Karpas-422 (cell line): ENCODE data around the gene LSM7. TPM values are rescaled to one million over a fixed set of nuclear protein-coding genes. Genes with fewer than 3 reads are reported as not detected.

ENCODE experiments used
- DNase-seq: peaks from one replicate; pipeline ENCODE4 v3.0.0-alpha.2; 2015
- H2AFZ ChIP-seq: fragments of 200-600 bp; sonication (generic); 2 replicates; pipeline ENCODE4 v1.6.1; 2014; ENCODE audit warnings: antibody characterized with exemption, low read length, mixed read lengths
- H3K27ac ChIP-seq: fragments of 200-600 bp; sonication (generic); 2 replicates; pipeline ENCODE4 v1.5.1; 2014; ENCODE audit warnings: mild to moderate bottlenecking, low read length, moderate library complexity
- H3K27me3 ChIP-seq: fragments of 200-600 bp; sonication (generic); 2 replicates; pipeline ENCODE4 v1.6.1; 2014; ENCODE audit warnings: low read length, mixed read lengths
- H3K36me3 ChIP-seq: fragments of 200-600 bp; sonication (generic); 2 replicates; pipeline ENCODE4 v1.6.1; 2014; ENCODE audit warnings: low read length, mixed read lengths; ENCODE audit not compliant: insufficient read depth
- H3K4me1 ChIP-seq: fragments of 200-600 bp; sonication (generic); 2 replicates; pipeline ENCODE4 v1.6.1; 2014; ENCODE audit warnings: mild to moderate bottlenecking, low read length, mixed read lengths
- H3K4me2 ChIP-seq: fragments of 200-600 bp; sonication (generic); 2 replicates; pipeline ENCODE4 v1.6.1; 2014; ENCODE audit warnings: low read length, low read depth, mild to moderate bottlenecking; ENCODE audit not compliant: poor library complexity, severe bottlenecking
- H3K4me3 ChIP-seq: fragments of 200-600 bp; sonication (generic); 2 replicates; pipeline ENCODE4 v1.5.1; 2014; ENCODE audit warnings: mild to moderate bottlenecking, antibody characterized with exemption, low read length, mixed read lengths
- H3K79me2 ChIP-seq: fragments of 200-600 bp; sonication (generic); 2 replicates; pipeline ENCODE4 v1.6.1; 2014; ENCODE audit warnings: mild to moderate bottlenecking, low read length, mixed read lengths
- H3K9ac ChIP-seq: fragments of 200-600 bp; sonication (generic); 2 replicates; pipeline ENCODE4 v1.6.0; 2014; ENCODE audit warnings: low read length
- H3K9me2 ChIP-seq: fragments of 200-600 bp; sonication (generic), shearing (Covaris generic); replicated peaks from 2 replicates; pipeline ENCODE4 v1.6.0; 2014; ENCODE audit warnings: mild to moderate bottlenecking, low read length, moderate library complexity; ENCODE audit not compliant: insufficient read depth
- H3K9me3 ChIP-seq: fragments of 300-700, 200-600 bp; sonication (generic); 2 replicates; pipeline ENCODE4 v1.6.1; 2014; ENCODE audit warnings: low read length, mixed read lengths
- H4K20me1 ChIP-seq: fragments of 200-600 bp; sonication (generic); 2 replicates; pipeline ENCODE4 v1.6.1; 2014; ENCODE audit warnings: mild to moderate bottlenecking, antibody characterized with exemption, low read length, low read depth; ENCODE audit not compliant: insufficient read depth
- total RNA-seq: library from RNA; depleted of rRNA; stranded (reverse); fragments of >200 nt; shearing (Covaris generic); gene quantifications from 2 replicates; pipeline ENCODE4 v1.2.3, GENCODE V29; 2014; ENCODE audit warnings: low replicate concordance

The LSM7 gene
- total RNA-seq, 1 experiment from 2014 or later: 140 TPM

DNA sequence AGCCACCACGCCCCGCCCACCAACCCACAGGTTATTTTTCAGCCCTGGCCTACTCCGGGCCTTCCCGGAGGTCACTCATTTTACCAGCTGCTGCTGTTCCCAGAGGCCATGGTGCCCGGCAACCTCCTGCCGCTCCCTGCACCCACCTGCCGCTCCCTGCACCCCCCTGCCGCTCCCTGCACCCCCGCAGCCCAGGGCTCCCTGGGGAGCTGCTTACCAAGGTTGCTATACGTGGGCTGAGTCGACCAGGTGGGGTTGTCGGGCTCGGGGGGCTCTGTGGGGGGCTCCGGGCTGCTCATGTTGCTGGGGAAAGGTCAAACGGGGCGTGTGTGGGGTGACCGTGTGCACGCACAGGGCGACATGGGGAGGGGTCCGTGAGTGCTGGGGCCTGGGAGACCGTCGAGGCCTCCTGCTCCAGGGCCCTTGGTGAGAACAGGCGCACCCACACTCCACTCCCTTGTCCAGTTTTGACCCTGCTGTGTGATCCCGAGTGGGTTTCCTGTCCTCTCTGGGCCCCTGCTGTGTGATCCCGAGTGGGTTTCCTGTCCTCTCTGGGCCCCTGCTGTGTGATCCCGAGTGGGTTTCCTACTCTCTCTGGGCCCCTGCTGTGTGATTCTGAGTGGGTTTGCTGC, 47.6 kb downstream of the LSM7 start:
- H3K27ac ChIP-seq: no peak overlapping the region
- no peaks in the 10 kb centered on the region for H3K27me3 ChIP-seq
- H3K9ac ChIP-seq: no peak overlapping the region

GRCh38 chr19:2278459-2279158, 49.8 kb downstream of the LSM7 start:
- no peak overlapping the region for H3K9ac ChIP-seq
- peaks cover 4% of the 10 kb centered on the region; the same call in 1 of the 2 replicates for H3K4me1 ChIP-seq
- peak; percentile 41 for DNase-seq
- H3K4me2 ChIP-seq: no peak overlapping the region
- H3K4me3 ChIP-seq: no peak overlapping the region
- H3K79me2 ChIP-seq: peaks cover 2% of the 10 kb centered on the region; the same call in 1 of the 2 replicates
- H3K27ac ChIP-seq: no peak overlapping the region
- H3K9me2 ChIP-seq: no peaks in the 10 kb centered on the region
- H4K20me1 ChIP-seq: peaks cover 22% of the 10 kb centered on the region
- no peaks in the 10 kb centered on the region for H3K27me3 ChIP-seq
- no peaks in the 10 kb centered on the region for H3K9me3 ChIP-seq
- H3K36me3 ChIP-seq: peaks cover 6% of the 10 kb centered on the region; the same call in 1 of the 2 replicates
- H2AFZ ChIP-seq: no peak overlapping the region

More for the DNA sequence above, 47.6 kb downstream of the LSM7 start:
- H3K79me2 ChIP-seq: no peaks in the 10 kb centered on the region
- H4K20me1 ChIP-seq: peaks cover 7% of the 10 kb centered on the region; the same call in 1 of the 2 replicates
- no peaks in the 10 kb centered on the region for H3K9me3 ChIP-seq
- no peaks in the 10 kb centered on the region for H3K9me2 ChIP-seq
- H3K4me3 ChIP-seq: no peak overlapping the region
- no peak overlapping the region for H2AFZ ChIP-seq
- no peak overlapping the region for H3K4me2 ChIP-seq
- peak; percentile 40 for DNase-seq
- no peaks in the 10 kb centered on the region for H3K4me1 ChIP-seq
- H3K36me3 ChIP-seq: no peaks in the 10 kb centered on the region

GRCh38 chr19:2277138-2277537, 51.2 kb downstream of the LSM7 start:
- Histone ChIP-seq H2AFZ (no peak overlapping the region), H3K27me3 (no peaks in the 10 kb centered on the region), H3K9ac (no peak overlapping the region), H3K4me1 (peaks cover 18% of the 10 kb centered on the region), H3K4me3 (no peak overlapping the region), H3K9me3 (no peaks in the 10 kb centered on the region), H3K9me2 (no peaks in the 10 kb centered on the region), H4K20me1 (peaks cover 30% of the 10 kb centered on the region), H3K27ac (no peak overlapping the region), H3K79me2 (peaks cover 6% of the 10 kb centered on the region; the same call in 1 of the 2 replicates), H3K36me3 (peaks cover 6% of the 10 kb centered on the region; the same call in 1 of the 2 replicates), H3K4me2 (no peak overlapping the region)
- DNase-seq: no peak

- Histone ChIP-seq H3K27me3 (no peaks in the 10 kb centered on the region), H3K79me2 (peaks cover 10% of the 10 kb centered on the region), H3K4me3 (no peak overlapping the region), H3K4me1 (peaks cover 24% of the 10 kb centered on the region), H3K9ac (no peak overlapping the region), H3K9me2 (no peaks in the 10 kb centered on the region), H3K36me3 (peaks cover 10% of the 10 kb centered on the region; the same call in 1 of the 2 replicates), H2AFZ (no peak overlapping the region), H3K9me3 (no peaks in the 10 kb centered on the region), H3K27ac (no peak overlapping the region), H4K20me1 (peaks cover 35% of the 10 kb centered on the region), H3K4me2 (no peak overlapping the region)
- no peak for DNase-seq
Observed at GRCh38 chr19:2276429-2276986, 51.9 kb downstream of the LSM7 start.

DNA sequence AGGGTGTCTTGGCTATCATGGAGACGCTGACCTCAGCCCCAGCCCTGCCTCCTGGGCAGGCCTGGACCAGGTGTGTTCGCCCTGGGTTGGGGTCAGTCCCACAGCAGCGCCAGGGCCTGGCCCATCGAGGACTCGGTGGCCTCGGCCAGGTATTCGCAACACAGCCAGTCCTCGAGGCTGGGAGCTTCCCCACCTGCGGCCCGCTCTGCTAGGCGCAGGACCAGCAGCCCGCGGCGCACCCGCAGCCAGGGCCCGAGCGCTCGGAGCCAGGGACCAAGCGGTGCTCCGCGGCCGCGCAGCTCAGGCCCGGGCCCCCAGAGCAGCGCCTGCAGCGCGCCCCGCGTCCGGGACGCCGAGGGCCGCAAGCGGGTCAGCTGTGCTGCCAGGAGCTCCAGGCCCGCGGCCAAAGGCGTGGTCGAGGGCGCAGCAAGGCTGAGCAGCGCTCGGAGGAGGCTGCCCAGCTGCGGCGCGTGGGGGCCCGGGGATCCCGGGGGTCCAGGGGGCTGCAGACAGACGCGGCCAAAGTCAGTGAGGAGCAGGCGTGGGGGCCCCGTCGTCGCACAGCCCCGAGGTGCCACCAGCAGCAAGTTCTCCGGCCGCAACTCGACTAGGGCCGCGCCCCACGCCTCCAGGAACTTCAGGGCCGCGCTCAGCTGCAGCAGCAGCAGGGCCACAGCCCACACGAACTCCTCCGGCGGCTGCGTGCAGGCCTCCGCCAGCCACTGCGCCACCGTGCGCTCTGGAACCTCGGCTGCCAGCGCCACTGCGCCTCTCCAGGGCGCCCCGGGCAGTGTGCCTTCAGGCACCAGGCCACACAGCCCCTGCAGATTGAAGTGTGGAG, 52.6 kb downstream of the LSM7 start:
- Histone ChIP-seq H4K20me1 (peaks cover 41% of the 10 kb centered on the region), H3K4me3 (no peak overlapping the region), H3K27me3 (no peaks in the 10 kb centered on the region), H3K9ac (no peak overlapping the region), H3K4me2 (no peak overlapping the region), H3K9me3 (no peaks in the 10 kb centered on the region), H3K27ac (no peak overlapping the region), H3K4me1 (peaks cover 30% of the 10 kb centered on the region), H3K79me2 (peaks cover 17% of the 10 kb centered on the region), H3K9me2 (no peaks in the 10 kb centered on the region), H3K36me3 (peaks cover 16% of the 10 kb centered on the region), H2AFZ (no peak overlapping the region)
- DNase-seq: no peak

DNA sequence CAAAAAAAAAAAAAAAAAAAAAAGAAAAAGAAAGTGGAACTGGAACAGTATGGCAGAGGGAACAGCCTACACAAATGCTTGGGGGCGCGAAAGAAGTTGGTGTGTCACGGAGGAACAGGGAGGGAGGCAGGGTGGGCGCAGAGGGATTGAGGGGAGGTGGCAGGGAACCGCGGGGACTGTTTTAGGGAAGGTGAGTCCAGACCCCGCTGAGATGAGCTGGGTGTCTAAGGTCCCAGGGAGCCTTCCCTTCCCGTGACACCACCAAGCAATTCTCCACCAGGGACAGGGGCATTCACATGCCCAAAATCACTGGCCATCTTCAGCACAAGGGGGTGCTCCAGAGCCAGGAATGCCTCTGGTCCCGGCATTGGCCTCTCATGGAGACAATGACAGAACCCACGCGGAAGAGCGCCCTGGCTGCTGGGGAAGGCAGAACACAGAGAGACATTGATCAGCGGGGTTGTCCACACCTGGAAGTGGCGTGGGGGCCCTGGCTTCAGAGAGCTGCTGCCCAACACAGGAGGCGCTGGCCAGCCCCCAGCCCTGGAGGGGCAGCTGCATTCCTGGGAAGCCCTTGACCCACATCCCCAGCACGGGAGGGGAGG, 53.4 kb downstream of the LSM7 start:
- Histone ChIP-seq H3K4me3 (no peak overlapping the region), H3K27me3 (no peaks in the 10 kb centered on the region), H3K36me3 (peaks cover 21% of the 10 kb centered on the region), H3K4me2 (no peak overlapping the region), H3K9me2 (no peaks in the 10 kb centered on the region), H2AFZ (no peak overlapping the region), H3K27ac (no peak overlapping the region), H3K4me1 (peaks cover 30% of the 10 kb centered on the region), H4K20me1 (peaks cover 47% of the 10 kb centered on the region), H3K9me3 (no peaks in the 10 kb centered on the region), H3K79me2 (peaks cover 23% of the 10 kb centered on the region), H3K9ac (no peak overlapping the region)
- peak; percentile 69 for DNase-seq

DNA sequence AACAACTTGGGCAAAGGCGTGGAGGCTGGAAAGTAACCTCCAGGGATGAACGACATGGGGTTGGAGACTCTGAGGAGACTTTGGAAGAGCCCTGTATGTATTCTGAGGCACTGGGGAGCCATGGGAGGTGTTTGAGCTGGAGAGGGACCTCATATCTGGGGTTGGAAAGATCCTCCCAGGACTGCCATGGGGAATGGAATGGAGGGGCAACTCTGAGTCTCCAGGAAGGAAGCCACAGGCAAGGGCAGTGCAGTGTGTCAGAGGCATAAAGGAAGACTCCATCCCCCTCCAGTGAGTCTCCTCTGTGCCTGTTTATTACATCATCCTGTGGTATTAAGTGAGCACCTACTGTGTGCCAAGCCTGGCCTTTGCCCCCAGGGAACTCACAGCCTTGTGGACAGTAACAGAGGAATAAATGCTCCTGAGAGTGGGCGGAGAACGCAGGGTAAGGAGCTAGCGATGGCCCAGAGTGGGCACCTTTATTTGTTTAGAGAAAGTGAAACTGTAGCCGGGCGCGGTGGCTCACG, 54.1 kb downstream of the LSM7 start:
- peak overlapping the region; percentile 22; the same call in 1 of the 2 replicates for H3K9ac ChIP-seq
- H4K20me1 ChIP-seq: peaks cover 53% of the 10 kb centered on the region
- H3K4me2 ChIP-seq: peak overlapping the region; percentile 5
- no peaks in the 10 kb centered on the region for H3K27me3 ChIP-seq
- H3K4me3 ChIP-seq: peak overlapping the region; percentile 100; the same call in 1 of the 2 replicates
- peaks cover 30% of the 10 kb centered on the region for H3K79me2 ChIP-seq
- peak; percentile 51 for DNase-seq
- peaks cover 24% of the 10 kb centered on the region for H3K36me3 ChIP-seq
- H3K27ac ChIP-seq: no peak overlapping the region; the same call in 1 of the 2 replicates
- no peaks in the 10 kb centered on the region for H3K9me3 ChIP-seq
- H3K9me2 ChIP-seq: no peaks in the 10 kb centered on the region
- H2AFZ ChIP-seq: no peak overlapping the region
- peaks cover 30% of the 10 kb centered on the region for H3K4me1 ChIP-seq
